GM18502 (cell line): ENCODE results near the gene TULP1.

Experiments used
- ATAC-seq: cut with Tn5 transposase; IDR thresholded peaks from one replicate; pipeline ENCODE4 v1.9.1; 2021; ENCODE audit warnings: mild to moderate bottlenecking; ENCODE audit not compliant: unreplicated experiment, poor library complexity

The TULP1 gene

DNA sequence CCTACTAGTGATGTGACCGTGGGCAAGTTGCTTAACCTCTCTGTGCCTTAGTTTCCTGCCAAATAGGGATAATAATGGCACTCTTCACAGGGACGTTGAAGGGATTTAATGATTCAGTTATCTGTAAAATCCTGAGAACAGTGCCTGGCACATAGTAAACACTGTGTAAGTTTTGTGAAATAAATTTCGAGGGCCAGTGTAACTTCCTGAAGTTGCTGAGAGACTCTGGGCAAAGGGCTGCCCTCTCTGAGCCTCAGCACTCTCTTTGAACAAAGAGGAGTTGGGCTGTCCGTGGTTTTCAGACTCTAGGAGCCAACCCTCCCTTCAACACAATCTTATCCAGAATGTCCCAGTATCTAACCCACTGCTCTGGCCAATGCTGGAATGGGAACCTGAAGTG is 13.3 kb downstream of the TULP1 start:
- ATAC-seq, result no peak

DNA sequence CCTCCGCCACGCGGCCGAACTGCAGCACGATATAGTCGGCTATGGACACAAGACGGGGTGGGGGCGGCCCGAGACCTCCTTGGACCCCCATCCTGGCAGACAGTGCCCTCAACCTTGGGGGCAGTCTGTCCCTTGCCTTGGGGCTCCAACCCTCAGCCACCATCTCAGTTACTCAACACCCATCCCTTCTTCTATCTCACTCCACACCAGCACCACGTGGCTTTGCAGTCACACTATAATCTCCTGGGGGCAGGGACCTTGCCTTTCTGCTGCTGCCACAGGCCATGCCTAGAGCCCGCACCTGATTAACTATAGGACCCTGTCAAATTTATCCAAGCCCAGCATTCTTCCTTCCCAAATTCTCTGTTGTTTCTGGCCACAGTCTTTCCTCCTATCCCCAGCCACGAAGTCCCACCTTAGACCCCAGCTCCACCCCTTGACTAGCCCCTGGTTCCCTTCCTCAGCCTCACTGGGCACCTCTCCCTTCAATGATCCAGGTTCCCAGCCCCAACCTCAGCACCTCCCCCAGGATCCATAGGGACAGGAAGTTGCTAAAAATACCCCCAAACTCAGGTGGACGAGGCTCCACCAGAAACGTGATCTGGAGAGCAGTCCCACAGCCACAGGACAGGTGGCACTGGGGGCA is 14.2 kb downstream of the TULP1 start:
- no peak for ATAC-seq

DNA sequence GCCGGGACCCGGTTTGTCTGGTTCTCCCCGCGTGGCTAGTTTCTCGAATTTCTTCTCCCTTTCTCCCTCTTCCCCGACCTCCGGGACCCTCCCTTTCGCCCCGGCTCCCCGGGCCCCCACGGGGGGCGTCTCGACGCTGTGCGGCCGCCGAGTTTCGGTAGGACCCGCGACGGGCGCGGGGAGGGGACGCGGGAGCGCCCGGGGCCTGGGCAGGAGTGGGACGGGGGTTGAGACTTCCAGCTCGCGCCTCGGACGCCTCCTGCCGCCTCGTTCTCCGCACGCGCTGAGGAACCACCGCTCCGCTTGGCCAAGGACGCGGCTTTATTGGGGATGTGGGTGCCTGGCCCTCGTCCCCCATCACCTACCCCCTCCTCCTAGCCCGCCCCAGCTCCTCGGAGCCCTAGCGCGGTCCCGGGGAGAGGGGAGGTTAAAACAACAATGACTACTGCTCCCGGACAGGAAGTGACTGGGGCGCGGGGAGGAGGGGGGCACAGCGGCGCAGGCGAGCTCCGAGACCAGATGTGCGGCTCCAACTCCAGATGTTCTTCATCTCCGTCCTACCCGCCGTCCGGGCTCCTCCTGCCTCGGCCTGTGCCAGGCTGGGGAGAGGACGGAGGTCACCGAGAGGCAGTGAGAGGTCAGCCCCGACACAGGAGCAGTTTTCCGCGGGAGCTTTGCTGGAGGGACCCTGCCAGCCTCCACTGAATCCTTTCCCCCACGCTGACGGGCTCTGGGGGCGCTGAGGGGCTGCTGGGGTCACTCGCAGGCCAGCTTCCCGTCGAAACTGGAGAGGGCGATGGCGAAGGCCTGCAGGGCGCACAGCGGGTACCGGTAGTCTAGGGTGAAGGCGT is 14.9 kb downstream of the TULP1 start:
- peak; percentile 13 for ATAC-seq

DNA sequence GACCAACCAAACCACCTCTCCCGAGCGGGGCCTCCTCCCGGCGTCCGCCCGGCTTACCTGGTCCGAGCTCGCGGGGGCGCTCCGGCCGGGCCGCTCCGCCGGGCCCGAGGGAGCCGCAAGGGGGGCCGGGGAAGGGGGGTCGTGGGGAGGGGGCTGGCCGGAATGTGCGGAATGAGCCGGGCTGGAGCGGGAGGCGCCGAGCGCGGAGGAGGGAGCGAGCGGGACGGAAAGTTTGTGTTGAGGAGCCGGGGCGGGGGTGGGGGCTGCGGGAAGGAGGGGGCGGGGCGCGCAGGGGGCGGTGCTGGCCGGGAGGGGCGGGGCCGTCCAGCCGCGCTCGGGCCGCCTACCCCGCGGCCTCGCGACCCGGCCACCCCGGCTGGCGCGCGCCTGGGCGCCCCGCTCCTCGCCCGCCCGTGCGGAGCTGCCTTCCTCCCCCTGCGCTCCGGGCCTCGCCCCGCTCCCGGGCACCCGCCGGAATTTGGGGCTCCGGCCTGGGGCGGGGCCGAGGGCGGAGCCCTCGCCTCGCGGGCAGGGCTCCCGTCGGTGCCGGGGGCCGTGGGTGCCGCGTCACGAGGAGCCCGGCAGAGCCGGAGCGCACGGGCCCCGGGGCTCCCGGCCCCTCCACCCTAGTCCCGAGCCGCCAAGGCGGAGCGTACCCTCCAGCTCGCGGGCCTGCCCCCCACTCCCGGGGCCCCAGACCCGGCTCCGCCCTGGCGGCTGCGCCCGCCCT is 15.7 kb downstream of the TULP1 start, which contains the start of gene TEAD3:
TEAD3 (minus strand) TSS at position 239 of the 730 bp plus-strand sequence.
- ATAC-seq, result peak; percentile 53

DNA sequence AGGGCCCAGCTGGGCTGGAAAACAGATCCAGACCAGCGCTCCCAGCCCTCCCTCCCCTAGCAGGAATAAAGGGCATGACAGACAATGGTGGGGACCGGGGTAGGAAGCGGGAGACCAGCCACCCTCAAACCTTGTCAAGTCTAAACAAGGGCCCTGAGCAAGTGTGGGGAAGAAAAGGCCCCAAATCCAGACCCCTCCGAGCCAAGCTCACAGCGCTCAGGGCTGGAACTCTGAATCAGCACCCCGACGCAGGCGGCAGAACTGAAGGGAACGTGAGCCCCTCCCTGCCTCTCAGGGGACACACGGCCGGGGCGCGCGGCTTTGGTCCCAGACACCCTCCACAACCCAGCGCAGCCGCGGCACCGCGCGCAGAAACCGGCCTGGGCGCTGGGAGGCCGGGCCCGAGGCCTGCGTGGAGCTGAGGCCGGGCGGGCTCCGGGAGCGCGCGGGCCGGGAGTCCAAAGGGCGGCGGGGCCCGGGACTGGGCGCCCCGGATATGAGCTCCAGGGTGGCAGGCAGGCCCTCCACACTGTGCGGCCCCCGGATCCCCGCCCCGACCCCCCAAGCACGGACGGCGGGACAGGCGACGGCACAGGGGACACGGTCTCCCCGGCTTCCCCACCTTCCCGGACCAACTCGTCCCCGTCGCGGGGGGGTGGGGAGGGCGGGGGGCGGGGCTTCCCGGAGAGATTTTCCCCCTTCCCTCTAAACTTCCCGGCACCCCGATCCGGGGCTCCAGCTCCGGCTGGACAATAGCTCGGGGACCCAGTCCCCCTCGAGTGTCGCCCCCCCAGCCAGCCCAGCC is 16.5 kb downstream of the TULP1 start:
- ATAC-seq, result no peak

DNA sequence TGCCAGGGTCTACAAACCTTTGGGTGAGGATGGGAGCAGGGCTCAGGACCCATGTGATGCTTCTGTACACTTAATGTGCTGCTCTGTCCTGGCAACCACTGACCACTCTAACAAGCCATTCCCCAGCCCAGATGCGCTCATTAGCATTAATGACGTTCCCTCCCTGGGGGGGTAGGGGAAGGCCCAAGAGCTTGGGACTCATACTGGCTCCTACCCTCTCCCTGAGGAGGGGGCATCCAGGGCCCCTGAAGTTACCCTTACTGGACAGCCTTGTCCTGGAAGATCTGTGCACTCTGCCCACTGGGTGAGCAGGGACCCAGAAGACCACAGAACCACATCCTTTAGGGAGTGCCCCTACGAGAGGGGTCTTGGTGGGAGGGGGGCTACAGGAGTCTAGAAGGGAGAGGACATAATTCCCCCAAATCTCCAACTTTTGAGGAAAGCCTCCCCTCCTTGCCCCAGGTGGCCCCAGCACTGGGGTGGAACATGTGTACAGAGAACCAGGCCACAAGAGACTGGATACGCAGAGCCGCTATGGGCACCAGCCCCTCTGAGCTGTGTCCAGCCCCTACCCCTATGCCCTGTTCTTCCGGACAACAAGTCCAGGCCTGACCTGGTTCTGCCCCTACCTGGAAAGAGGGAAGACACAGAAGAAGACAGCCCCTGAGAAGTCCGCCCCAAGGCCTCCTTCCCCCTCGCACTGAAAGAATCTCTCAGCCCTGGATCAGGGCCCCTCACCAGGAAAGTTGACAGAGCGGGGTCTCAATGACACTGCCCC is 17.2 kb downstream of the TULP1 start:
- ATAC-seq, result no peak

DNA sequence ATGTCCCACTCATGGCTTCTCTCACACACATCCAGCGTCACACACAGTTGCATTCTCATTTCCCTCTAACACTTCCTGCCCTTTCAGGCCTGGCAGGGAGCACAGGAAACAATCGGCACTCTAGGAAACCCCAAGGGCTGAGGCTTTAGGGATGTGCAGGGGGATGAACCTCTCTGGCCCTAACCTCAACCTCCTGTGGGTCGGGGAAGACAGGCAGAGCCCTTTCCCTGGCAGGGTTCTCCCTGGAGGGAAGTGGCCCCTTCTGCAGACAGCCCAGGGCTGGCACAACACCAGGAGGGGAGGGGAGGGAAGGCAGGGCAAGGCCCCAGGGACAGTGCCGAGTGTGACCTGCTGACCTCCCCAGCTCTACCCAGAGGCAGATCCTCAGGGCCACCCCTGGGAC is 18.5 kb downstream of the TULP1 start:
- no peak for ATAC-seq

DNA sequence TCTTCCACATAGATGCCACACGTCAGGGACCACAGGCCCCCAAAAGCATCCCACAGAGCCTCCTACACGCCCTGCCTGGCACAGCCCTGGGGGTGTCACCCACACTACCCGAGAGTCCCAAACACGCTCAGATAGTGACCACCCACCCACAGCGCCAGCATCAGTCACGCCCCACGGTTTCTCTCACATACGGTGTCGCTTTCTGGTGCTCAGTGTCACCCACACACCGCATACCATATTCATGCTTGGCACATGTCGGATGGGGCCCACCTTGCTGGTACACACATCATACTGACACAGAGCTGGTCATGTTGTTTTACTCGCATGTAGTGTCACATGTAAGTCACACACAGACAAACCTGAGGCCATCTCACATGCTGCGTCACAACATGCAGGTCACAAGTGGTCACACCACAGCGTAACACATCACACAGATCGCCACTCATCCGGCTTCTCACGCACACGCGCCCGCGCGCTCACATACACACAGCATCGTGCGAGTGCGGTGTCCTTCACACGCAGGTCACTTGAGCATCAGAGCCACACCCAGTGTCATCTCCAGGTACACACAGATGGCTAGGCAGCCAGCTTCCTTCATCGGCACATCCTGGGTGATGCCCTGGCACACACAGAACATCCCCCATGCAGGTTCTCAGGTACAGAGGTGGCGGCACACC is 19.3 kb downstream of the TULP1 start:
- no peak for ATAC-seq

DNA sequence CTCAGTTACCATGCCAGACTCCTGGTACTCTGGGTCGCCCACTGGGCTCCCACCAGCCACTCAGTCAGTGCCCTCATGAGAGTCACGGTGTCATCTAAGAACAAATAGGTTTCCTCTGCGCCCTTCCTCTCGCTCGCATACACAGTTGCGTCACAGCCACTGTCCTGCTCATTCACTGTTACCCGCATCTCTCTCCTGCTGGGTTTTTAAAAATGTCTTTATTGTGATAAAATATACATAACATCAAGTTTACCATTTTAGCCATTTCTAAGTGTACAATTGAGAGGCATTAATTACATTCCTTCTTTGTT is 19.8 kb downstream of the TULP1 start:
- ATAC-seq, result no peak

DNA sequence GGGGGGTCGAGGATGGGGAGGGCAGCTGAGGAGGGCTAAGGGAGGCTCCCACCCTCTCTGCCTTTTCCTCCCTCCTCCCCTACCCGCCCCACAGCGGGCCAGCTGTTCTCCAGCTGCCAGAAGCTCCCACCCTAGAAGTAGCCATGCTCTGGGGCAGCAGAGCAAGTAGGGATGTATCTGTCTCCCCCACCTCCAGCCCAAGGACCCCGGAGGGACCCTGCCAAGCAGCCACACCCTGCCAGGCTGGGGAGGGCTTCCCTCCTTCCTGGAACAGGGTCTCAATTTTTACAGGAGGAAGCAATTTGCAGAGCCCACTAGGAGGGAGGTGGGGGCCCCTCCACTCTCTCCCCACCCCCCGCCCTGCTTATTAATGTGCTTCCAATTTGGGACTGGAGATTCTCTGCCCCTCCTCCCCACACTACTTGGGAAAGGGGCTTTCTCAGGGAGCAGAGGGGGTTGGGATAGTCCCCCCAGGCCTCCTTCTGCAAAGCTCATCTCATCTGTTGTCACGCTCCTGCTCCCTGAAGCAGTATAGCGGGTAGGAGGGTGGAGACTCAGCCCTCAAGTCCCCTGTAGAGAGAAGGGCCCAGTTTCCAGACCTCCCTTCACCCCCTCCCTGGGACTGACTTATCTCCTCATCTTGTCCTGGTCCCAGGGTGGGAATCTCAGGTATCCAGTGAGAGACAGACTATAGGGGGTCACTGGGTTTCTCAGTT is 20.3 kb downstream of the TULP1 start:
- ATAC-seq, result no peak

DNA sequence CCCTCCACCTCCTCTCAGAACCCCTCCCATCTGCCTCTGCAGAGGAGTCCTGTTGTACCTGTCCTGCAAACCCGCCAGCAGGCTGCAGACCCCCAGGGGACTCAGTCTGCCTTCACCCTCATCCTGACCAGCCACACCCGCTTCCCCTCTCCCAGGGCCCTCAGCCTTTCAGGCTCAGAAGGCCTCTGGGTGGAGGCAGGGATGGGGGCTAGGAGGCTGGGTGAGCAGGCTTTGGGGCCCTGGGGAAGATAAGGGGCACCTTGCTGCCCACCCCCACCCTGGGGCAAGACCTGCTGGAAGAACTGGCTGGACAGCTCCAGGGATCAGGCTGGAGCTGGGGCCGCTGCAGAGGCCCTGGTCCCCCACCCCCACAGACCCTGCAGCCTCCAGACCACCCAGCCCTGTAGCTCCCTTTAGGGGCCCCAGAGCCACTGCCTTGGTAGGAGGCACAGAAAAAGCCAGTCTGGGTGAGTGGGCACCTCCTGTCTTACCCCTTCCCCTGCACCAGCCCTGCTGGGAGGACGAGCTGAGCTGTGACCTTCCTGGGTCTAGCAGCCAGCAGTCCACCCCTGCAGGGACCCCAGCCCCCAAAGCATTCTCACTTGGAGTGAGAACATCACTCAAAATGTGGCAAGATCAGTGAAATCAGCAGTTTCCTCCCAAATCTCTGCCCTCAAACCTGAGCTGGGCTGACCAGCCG is 21.0 kb downstream of the TULP1 start:
- no peak for ATAC-seq

DNA sequence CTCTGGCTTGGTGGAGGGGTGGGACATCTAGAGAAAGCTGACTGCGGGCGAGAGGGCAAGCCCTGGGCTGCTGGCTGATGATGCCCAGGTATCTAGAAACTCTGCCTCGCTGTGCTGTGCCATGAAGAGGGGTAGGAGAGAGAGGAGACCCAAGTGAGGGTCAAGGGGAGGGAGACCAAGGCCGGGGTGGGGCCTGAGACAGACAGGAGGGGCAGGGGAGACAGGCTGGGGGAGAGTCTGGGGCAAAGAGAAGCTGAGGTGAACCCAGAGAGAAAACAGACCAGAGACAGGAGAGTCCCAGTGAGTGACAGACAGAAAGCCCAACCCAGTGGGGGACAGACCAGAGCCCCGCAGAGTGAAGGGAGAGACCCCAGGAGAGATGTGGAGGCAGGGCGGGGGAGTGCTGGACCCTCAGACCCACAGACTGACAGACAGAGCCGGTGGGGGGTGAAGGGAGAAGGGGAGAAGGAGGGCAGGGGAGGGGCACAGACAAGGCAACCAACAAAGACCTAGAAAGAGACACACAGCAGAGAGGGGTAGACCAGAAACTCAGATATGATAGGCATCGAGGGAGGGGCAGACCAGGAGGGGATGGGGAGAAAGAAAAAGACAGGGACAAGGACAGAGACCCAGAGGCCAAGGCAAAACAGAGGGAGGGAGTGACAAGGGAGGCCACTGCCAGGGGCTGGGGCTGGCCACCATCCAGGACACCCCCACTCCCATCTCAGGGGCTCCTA is 21.7 kb downstream of the TULP1 start:
- no peak for ATAC-seq

DNA sequence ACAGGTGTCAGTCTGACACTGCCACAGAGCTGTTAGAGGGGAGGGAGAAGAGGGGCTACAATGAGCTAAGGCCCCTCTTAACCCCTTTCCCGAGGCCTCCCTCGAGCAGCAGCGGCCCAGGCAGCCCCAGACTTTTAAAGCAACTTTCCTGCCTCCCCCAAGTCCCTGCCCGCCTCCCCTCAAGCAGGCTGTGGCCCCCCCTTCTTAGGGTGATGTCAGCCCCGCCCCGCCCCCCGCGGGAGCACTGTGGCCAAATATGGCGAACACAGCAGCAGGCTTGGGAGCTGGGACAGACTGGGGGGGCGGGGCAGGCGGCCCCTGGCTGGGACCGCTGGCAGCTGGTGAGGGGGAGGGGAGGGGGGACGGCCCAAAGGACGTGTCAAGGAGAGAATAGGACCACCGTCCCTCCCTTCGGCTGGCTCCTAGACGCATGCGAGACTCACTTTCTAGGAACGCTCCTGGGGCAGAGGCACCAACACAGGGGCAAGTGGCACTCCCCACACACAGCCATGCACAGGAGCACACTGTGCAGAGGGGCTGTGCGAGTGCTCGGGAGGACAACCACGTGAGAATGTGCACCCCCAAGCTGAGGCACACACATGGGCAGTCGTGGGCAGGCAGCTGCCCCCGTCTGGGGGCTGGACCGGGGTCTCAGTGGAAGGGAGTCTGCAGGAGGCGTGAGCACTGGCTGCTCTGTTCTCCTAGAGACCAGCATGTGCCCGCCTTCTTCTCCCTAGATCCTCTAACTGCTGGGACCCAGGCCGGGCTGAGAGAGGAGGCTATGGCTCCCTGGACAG is 22.5 kb downstream of the TULP1 start:
- no peak for ATAC-seq

DNA sequence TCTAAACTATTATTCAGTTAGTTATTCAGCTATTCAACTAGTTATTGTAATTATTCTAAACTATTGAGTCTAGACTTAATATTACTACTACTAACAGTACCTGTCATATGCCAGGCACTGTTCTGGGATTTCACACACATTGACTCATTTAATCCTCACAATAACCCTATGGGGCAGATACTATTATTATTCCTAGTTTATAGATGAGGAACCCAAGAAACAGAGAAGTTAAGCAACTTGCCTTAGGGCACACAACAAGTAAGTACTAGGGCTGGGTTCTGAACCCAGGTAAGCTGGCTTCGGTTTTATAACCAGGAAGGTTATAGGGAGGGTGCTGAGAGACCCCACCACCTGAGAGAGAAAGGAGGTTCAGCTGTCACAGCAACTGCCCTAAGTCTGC is 23.6 kb downstream of the TULP1 start:
- ATAC-seq, result no peak

DNA sequence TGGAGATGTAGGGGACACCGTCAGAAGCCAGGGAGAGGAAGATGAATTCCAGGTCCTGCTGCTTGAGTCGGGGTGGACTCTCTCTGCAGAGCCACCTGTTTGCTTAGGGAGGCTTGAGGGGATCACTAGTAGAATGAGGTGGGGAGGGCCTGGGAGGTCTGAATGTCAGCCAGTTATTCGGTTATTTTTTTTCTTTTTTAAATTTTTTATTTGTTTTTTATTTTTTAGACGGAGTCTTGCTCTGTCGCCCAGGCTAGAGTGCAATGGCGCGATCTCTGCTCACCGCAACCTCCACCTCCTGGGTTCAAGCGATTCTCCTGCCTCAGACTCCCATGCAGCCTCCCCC is 24.2 kb downstream of the TULP1 start:
- no peak for ATAC-seq

DNA sequence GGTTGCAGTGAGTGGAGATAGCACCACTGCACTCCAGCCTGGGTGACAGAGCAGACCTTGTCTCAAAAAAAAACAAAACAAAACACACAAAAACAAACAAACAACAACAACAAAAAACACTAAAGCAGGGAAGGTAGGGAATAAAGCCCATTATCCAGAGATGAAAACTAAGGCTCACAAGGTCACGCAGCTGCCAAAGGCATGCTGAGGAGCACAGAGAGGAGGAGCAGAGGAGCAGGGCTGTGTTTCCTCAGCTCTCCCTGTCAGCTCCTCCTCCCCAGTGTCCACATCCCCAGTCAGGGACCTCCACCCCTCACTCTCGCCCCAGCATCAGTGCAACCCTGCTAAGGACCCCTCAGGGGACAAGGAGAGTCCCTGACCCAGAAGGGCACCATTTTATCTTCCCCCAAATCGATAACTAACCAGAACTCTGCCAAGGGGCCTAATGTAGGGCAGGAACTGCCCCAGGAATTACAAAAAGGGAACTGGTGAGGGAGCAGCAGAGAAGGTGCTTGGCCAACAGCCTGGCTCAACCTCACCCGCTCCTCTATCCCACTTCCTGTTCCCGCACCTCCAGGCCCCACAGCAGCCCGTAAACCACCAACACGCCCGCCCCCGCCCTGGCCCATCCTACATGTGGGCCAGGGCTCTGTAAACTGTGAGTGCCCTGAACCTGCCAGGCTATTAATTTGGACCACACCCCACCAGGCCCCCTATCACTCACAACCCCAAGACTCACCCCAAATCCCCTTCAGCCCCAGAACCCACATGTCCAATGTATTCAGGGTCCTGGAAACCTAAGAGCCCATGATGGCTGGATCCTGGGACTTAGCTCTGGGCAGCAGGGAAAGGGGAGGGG is 24.8 kb downstream of the TULP1 start:
- ATAC-seq, result no peak
